VCaP (cell line): Measurements from ENCODE around the gene AHCYL1.

ENCODE experiments used
- H3K27ac ChIP-seq: fragments of 450-650 bp; 2 replicates; pipeline ENCODE4 v1.5.1; 2017
- TF ChIP-seq, protein P1 (sequence below): fragments of 450-650 bp; conservative IDR thresholded peaks from 2 replicates; pipeline ENCODE4 v1.5.1; 2017; ENCODE audit warnings: mild to moderate bottlenecking, moderate library complexity

AHCYL1 gene

DNA sequence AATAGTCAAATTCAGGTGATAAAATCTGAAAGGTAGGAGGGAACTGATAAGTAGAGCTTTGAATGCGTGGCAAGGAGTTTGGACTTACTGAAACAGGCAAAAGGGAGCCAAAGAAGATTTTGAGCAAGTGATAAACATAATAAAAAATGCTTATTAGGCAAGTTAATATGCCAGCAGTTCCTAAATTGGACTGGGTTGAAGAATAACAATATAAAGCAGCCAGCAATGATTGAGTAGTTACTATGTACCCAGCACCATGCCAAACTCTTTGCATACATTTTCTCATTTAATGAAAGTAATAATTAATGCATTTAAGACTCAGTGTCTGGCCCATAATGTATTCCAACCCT is 23.8 kb upstream of the AHCYL1 start:
- TF ChIP-seq, protein P1, sequence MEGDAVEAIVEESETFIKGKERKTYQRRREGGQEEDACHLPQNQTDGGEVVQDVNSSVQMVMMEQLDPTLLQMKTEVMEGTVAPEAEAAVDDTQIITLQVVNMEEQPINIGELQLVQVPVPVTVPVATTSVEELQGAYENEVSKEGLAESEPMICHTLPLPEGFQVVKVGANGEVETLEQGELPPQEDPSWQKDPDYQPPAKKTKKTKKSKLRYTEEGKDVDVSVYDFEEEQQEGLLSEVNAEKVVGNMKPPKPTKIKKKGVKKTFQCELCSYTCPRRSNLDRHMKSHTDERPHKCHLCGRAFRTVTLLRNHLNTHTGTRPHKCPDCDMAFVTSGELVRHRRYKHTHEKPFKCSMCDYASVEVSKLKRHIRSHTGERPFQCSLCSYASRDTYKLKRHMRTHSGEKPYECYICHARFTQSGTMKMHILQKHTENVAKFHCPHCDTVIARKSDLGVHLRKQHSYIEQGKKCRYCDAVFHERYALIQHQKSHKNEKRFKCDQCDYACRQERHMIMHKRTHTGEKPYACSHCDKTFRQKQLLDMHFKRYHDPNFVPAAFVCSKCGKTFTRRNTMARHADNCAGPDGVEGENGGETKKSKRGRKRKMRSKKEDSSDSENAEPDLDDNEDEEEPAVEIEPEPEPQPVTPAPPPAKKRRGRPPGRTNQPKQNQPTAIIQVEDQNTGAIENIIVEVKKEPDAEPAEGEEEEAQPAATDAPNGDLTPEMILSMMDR, result no peak
- H3K27ac ChIP-seq, result peak overlapping the region; percentile 79

DNA sequence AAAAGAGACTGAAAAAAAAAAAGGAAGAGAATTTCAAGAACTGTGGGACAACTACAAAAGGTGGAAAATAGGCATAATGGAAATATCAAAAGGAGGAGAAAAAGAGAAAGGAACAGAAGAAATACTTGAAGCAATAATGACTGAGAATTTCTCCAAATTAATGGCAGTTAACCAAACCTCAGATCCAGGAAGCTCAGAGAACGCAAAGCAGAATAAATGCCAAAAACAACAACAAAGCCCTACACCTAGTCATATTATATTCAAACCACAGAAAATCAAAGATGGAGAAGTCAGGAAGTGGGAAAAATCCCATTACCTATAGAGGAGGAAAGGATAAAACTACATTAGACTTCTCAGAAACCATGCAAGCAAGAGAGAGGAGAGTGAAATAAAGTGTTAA is 20.7 kb upstream of the AHCYL1 start:
- no peak overlapping the region for H3K27ac ChIP-seq
- TF ChIP-seq, protein P1, result no peak

DNA sequence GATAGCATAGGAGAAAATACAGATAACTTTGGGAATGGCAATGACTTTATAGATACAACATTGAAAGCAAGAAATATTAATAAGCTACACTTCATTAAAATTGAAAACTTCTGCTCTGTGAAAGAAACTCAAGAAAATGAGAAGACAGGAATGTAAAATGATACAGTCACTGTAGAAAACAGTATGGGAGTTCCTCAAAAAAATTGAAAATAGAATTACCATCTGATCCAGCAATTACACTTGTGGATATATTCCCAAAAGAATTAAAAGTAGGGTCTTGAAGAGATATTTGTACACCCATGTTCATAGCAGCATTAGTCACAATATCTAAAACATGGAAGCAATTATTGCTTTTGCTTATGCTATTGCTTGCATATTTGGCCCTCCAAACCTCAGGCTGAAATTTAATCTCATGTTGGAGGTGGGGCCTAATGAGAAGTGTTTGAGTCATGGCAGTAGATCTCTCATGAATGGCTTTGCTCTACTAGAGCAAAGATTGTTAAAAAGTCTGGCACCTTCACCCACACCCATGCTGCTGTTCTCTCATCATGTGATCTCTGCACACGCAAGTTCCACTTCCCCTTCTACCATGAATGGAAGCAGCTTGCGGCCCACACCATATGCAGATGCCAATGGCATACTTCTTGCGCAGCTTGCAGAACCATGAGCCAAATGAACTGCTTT is 15.3 kb upstream of the AHCYL1 start:
- H3K27ac ChIP-seq, result no peak overlapping the region
- TF ChIP-seq, protein P1, result no peak

DNA sequence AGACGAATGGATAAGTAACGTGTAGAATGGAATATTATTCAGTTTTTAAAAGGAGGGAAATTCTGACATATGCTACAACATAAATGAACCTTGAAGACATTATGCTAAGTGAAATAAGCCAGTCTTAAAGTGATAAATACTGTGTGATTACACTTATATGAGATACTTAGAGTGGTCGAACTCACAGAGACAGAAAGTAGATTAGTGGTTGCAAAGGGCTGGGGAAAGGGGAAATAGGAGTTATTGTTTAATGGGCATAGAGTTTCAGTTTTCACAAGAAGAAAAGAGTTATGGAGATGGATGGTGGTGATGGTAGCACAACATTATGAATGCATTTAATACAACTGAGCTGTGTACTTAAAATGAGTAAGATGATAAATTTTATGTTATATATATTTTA is 14.7 kb upstream of the AHCYL1 start:
- TF ChIP-seq, protein P1, result no peak
- H3K27ac ChIP-seq, result peak overlapping the region; percentile 18; the same call in 1 of the 2 replicates

DNA sequence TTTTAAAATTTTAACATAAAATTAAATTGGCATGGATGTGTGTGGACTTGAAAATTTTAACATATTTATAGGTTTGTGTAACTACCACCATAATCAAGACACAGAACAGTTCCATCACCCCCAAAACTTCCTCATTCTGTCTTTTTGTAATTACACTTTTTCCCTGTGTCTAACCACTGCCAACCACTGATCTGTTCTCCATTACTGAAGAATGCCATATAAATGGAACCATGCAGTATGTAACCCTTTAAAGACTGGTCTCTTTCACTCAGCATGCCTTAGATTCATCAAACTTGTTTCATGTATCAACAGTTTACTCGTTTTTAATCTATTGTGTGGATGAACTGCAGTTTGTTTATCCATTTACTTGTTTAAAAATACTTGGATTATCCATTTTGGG is 13.0 kb upstream of the AHCYL1 start:
- H3K27ac ChIP-seq, result no peak overlapping the region
- TF ChIP-seq, protein P1, result no peak

DNA sequence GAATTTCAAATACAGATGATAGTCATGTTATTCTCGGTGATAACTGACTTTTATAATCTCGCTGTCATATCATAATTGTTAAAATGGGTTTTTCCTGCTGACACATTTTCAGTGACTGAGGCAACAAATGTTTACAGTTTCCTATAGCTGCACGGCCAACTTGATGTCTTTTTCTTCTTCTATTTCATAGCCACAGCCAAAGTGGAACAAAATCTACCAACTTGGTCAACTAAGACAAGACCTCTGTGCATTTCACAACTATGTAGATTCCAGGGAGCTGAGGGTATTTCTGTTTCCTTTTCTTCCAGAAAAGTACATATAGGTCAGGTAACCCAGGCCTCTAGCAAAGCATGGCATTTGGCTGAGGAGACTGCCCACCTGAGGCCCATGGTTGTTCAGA is 10.4 kb upstream of the AHCYL1 start:
- H3K27ac ChIP-seq, result no peak overlapping the region
- TF ChIP-seq, protein P1, result no peak

DNA sequence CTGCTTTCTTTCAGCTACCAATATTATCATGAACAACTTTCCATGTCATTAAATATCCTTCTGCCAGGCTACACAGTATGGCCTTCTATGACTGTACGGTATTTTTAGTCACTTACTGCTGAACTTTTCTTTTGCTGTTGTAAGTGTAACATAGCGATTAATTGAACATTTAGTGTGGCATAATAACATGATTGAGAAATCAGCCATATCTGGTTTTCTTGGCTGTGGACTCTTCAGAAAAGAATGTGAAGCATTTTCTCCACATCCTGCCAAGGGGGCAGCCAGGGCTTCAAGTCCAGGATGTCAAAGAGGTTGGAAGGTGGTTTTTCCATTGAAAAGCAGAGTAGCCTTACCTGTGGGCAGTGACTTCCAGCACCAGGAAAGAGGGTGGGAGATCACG is 8.8 kb upstream of the AHCYL1 start:
- H3K27ac ChIP-seq, result no peak overlapping the region
- TF ChIP-seq, protein P1, result no peak
